B cell (primary cell): ENCODE results near the gene BRPF3.

ENCODE experiments used
- EZH2 ChIP-seq: IDR thresholded peaks from 2 replicates; pipeline ENCODE4 v1.6.1; 2012; ENCODE audit warnings: borderline replicate concordance, low read depth, mild to moderate bottlenecking, moderate library complexity, low read length; ENCODE audit not compliant: insufficient read depth, poor library complexity, severe bottlenecking
- TF ChIP-seq, protein P1 (sequence below): fragments of 200-600 bp; IDR thresholded peaks from one replicate; pipeline ENCODE4 v1.8.0; 2022; ENCODE audit warnings: antibody characterized with exemption, mild to moderate bottlenecking

DNA sequence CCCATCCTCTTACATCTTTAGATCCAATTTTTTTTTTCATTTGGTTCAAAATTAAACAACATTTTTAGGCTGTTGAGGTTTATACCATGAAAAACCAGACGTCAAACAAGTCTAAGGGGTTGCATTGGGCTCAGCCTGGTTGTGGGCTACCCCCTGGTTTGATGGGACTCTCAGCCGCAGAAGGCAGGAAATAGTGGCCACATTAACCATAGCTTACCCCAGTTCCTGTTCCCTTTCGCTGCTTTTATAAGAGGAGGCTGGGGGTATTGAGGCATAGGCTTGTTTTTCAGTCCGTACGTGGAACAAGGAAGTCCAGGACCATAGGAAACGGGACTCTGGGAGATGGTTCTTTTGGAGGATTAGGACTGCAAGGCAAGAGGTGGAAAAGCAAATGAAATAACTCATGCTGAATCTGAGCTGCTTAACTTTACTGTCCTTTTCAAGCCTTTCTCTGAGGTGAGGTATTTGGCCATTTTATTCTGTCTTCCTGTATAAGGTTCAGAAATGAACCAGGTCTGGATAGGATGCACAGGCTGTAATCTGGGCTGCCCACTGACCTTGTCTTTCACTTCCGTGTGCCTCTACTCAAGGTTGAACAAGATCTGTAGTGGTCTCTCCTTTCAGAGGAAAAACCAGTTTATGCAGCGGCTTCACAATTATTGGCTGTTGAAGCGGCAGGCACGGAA, 7.7 kb downstream of the BRPF3 start:
- TF ChIP-seq, protein P1, sequence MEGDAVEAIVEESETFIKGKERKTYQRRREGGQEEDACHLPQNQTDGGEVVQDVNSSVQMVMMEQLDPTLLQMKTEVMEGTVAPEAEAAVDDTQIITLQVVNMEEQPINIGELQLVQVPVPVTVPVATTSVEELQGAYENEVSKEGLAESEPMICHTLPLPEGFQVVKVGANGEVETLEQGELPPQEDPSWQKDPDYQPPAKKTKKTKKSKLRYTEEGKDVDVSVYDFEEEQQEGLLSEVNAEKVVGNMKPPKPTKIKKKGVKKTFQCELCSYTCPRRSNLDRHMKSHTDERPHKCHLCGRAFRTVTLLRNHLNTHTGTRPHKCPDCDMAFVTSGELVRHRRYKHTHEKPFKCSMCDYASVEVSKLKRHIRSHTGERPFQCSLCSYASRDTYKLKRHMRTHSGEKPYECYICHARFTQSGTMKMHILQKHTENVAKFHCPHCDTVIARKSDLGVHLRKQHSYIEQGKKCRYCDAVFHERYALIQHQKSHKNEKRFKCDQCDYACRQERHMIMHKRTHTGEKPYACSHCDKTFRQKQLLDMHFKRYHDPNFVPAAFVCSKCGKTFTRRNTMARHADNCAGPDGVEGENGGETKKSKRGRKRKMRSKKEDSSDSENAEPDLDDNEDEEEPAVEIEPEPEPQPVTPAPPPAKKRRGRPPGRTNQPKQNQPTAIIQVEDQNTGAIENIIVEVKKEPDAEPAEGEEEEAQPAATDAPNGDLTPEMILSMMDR, result no peak
- no peak for TF ChIP-seq EZH2
